GM21381 (cell line): ENCODE data around the gene LSM10.

ENCODE experiments used
- ATAC-seq: cut with Tn5 transposase; IDR thresholded peaks from one replicate; pipeline ENCODE4 v1.9.1; 2021; ENCODE audit warnings: mild to moderate bottlenecking, moderate library complexity; ENCODE audit not compliant: unreplicated experiment

The LSM10 gene

DNA sequence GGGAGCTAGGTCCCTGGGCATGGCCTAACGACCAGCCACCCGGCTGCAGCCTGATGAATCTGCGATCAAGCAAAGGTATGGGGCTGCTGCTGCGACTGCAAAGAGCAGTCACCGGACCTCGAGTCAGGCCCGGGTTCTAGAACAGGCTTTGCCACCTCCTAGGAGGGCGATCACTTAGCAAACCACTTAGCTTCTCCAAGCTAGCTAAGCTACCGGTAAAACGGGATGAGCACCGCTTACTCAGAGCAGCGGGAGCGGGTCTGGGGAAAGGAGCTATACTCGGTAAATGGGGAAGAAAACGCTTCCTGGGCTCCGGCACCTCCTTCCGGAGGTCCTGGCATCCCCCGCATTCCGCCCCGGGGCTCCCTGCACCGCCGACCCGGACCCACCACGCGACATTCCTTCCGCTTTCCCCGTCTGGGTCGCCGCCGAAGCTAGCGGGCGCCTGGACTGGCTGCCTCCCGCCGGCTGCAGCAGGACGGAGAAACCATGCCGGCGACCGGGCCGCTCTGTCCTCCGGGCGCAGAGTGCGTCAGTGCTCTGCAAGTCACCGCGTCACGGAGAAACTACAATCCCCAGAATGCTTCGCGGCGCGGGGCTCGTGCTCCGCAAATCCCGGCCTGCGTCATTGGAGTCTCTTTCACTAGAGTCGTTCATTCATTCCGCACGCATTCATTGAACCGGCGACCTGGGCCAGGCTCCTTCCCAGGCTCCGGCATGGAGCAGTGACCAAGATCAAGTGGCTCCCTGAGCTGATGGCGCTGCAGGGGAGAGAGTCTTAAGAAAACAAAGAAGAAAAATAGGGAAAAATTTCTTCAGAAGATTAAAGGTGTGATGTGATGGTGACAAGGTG lies at the start of gene LSM10:
TSS of gene LSM10 (minus strand) at position 531 of the 853 bp plus-strand sequence. CDS start 3,779 bp downstream, outside the sequence.
- ATAC-seq = peak; percentile 53

DNA sequence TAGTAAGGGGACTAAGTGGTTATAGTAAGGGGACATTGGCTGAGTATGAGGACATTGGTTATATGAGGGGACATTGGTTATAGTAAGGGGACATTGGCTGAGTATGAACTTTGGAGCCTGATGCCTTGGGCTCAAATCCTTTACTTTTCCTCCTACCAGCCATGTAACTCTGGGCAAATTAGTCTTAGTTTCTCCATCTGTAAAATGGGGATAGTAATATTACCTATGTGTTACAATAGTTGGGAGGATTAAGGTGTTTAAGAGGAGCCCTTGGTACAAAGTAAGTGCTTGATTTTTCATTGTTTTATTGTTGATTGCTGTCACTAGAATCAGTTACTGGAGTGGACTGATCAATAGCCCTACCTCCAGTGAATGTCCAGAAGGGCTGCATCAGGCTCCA lies 49.7 kb upstream of the LSM10 start:
- no peak for ATAC-seq

DNA sequence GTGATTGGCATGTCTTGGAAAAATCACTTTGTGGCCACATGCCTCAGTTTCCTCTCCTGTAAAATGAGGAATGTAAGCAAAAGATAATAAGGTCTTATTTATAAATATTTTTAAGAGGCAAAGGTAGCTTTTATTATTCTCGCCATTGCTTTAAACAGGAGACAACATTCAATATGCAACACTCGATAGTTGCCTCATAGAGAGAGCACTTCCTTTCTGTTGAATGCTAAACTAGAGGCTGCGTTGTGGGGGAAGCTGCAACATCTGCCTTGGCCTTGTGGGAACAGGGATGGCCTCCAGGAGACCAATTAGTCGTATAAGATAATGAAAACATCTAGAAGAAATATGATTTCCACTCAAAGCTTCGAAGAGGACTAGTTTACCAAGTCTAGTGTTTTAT lies 49.0 kb upstream of the LSM10 start:
- ATAC-seq = no peak

DNA sequence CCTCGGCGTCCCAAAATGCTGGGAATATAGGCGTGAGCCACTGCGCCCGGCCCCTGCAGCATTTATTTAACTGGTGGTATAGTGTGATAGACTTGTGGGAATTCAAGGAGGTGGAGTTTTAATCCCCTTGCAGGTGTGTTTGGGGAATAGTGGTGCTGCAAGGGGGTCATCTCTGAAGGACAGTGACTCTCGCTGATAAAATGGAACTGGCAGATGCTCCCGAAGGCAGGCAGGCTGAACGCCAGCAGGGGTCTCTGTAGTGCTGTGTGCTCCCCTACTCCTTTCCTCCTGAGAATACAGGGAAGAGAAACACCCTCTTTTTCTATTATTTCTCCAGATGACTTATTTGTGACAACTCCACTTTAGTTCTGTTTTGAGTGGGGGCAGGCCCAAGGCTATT lies 48.6 kb upstream of the LSM10 start:
- ATAC-seq = no peak

DNA sequence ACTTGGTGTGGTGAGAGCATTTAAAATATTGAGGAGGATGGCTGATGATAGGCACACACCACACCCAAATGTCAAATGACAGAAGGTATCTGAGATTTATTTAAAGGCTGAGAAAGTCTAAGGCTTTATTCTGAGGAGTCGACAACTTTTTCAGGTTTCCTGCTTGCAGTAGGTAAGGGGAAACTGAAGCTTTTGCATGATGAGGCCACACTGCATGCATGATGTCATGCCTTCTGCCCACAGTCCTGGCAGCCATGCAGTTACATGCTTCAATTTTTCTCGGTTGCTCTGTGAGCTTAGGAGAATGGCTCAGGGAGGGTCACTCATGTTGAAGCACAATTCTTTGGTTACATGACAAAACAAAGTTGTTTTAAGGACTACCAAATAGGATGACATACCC lies 45.6 kb upstream of the LSM10 start:
- ATAC-seq = no peak

DNA sequence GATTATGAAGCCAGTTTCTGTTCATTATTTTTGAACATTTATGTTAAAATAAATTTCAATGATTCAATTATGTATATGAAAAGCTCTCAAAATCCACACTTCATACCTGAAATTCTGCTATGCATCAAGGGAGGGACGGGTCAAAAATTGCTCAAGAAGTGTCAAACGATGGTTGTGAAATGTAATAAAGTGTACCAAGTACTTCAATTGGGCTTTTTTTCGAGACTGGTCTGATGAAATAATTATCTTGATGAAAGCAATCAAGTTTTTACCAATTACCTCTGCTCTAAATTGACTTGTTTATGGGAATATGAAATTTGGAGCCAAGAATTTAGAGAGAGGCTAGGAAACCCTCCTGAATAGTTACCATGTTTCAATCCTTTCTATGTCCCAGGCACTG lies 44.6 kb upstream of the LSM10 start:
- ATAC-seq = no peak

DNA sequence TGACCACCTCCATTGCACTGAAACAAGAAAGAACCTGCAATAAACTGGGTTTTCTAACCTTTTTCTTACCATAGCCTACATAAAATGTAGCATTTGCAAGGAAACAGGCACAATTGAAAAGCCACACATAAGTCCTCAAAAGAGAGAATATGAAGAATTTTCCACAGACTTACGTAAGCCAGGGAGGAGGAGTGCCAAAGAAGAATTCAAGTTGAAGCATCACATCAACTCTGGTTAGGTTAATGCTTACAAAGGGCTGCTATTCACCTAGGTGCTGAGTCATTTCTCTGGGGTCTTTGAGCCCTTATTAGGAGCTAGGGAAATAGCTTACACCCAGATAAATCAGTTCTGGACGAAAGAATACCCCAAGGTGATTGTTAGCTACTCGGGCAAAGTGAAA lies 42.9 kb upstream of the LSM10 start:
- ATAC-seq = no peak

DNA sequence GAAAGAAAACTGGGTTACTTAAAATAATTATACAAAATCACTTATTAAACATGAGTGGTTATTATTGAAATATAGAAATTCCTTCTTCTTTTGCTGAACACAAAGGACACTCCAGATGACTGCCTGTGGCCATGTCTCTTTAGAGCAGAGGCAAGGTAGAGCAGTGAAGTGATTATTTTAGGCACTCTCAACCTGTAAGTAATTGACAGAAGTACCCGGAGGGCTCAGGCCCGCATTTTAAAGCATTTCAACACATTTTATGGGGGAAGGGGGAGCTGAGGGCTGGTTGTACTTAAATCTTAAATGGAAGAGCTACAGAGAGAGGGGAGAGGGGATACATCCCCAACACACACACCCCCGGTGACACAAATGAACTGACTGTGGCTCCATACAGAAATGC lies 42.3 kb upstream of the LSM10 start:
- ATAC-seq = no peak

DNA sequence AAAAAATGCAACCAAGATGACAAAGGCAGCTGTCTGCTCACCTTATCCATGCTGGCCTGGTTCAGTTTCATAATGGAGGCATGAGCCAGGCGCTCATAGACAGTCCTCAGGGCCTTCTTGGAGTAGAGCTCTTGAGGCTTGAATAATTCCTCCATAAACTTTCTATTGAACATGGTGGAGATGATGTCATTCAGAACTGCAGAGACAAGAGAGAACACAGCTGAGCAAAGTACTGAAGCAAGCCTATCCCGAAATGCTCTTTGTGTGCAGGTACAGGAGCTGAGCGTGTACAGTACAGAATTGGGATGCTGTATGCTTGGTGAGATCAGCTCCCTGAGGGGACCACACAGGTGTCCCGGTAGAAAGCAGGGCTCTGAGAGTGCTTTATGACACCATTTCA lies 41.0 kb upstream of the LSM10 start:
- ATAC-seq = no peak

DNA sequence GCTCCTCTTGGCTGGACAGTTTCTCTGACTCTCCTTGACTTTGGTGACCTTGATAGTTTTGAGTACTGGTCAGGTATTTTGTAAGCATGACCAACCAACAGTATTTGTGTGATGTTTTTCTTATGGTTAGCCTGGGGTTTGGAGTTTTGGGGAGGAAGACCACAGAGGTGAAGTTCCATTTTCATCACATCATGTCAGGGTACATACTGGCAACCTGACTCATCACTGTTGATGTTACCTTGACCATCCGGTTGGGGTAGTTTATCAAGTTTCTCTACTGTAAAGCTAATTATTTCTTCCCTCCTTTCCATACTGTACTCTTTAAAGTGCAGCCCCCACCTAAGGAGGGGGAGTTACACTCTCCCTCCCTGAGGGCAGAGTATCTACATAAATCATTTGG lies 39.1 kb upstream of the LSM10 start:
- no peak for ATAC-seq

DNA sequence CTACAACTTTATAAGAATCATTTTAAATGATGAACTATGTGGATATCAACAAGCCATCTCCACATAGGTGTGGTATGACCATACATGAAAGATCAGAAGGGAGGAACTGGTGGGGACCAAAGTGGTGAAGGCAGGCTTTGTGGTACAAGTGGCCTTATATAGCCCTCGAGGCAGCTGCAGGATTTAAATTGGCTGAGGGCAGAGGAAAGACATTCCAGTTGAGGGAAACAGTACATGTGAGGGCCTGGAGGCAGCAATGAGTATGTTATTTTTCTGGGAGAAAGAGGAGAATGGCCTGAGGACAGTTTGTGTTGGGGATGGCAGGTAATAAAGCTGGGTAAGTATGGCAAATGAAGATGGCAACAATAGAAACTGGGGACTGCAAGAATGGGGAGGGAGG lies 35.4 kb upstream of the LSM10 start:
- no peak for ATAC-seq

DNA sequence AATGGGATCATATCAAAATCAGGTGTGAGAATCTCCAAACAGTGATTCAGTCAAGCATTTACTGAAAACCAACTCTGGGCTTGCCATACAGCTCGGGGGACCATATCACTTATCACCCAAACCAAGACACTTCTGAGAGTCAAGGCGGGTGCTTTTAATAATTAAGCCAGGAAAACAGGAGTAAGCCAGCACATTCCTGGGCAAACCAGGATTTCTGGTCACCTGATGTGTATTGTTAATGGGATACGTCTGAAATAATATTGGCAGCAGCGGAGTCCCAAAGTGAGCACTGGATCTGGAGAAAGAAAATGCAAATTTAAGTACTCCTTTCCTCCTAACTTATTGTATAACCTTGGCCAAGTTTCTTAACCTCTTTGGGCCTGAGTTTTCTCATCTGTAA lies 34.9 kb upstream of the LSM10 start:
- no peak for ATAC-seq

DNA sequence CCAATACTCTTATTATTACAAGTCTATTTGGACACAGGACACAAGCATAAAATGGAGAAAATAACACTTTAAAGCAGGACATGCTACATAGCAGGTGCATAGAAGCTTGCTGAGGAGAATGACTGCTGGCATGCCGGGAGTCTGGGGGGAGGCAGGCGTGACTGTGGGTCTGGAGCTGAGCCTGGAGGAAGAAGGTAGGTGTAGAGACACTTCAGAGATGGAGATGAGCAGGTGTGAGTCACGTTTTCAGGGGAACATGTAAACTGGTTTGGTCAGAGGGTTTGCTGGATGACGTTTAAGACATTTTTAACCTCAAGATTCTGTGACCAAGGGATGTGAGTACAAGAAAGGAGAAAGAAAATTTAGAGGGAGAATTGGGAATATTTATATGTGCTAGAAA lies 28.1 kb upstream of the LSM10 start:
- no peak for ATAC-seq

DNA sequence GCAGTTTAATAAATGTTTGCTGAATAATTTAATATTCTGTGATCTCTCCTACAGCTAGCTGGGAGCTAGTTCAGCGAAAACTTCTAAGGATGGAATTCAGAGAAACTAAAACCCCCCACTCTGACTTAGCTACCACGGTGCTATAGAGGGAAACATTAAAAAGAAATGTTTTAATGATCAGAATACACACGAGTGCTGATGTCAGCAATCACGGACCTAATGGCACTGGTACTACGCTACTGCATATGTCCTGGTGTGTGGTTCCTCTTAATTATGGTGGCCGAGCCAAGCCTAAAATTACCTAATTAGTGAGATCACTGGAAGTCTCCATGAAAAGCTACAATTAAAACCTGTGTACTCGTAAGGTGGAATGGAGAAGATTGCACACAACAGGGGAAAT lies 23.9 kb upstream of the LSM10 start:
- ATAC-seq = no peak

DNA sequence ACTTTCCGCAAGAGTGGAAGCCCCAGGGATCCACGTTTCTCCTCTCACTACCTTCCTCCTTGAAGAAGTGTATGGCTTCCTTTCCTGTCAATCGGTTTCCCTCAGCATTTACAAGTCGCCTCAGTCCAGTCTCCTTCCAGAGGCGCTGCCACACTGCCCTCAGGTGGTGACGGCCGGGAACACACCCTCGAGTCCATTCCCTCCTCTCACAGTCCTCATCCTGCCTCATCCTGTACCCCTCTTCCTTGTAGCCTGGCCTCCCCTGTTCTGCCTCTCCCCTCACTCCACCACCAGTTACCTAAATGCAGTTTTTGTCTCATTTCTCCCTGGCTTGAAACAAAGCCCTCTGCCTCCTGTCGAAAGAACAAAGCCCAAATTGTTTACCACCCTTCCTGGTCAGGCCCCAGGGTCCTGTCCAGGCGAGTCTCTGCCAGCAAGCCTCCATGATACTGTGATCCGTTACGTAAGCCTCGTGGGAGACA lies 23.2 kb upstream of the LSM10 start:
- ATAC-seq = no peak

DNA sequence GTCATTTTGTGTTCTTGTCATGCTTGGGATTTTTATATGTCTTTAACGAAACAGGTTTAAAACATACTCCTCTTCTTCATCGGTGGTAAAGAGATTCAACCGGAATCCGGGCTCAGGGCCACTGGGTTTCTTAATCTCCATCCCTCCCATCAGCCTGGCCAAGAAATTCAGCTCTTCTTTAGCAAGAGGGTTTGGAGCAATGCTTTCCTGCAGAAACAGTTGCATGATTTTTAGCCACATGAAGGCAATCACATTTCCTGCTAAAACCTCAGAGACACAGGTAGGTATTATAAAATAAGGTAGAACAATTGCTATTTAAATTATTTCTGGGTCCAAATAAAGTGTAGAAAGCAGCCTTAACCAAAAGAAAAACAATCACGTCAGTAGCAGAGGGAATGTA lies 22.7 kb upstream of the LSM10 start:
- no peak for ATAC-seq

DNA sequence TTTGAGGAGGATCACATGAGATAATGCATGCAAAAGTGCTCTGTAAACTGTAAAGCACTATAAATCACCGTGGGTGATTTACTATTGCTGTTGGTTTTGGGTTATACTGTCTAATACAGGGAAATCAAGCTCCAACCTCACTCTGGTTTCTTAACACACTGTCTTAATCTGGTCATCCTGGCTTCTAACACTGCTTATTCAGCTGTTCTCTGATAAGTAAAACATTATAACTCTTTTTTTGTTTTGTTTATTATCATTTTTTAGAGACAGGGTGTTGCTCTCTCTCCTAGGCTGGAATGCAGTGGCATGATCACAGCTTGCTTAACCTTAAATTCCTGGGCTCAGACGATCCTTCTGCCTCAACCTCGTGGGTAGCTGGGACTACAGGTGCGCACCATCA lies 21.9 kb upstream of the LSM10 start:
- no peak for ATAC-seq

DNA sequence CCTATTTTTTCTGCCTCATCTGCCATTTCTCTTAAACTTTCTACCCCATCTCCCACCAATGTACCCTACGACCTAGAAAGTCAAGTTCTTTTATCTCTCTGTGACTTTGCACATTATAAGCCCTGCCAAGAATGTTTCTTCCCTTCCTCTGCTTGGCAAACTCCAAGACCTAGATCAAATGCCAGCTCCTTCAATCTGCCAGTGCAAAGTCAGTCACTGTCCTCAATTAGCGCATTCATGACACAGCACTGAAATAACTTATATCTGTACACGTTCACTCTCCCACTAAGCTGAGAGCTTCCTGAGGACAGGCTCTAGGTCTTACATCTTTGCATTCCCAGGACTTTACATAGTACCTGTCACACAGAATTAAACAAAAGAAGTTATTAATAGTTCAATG lies 21.4 kb upstream of the LSM10 start:
- ATAC-seq = no peak

DNA sequence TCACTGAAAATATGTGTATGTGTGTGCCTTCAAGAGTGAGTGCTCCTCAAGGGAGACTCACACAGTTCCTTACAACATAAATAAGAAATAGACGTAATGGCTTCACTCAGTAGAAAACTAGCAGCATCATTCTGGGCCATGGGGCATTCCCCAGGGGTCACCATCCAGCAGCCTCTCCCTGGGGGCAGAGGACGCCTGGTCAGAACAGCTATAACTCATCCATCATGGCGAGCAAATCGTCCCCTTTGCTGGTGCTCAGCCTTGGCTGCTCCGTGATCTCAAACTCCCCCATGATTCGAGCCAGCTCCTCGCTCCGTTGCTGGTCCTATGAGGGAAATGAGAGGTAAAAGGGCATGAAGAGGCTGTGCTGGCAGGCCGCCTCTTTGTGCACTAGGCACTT lies 20.2 kb upstream of the LSM10 start:
- ATAC-seq = no peak

DNA sequence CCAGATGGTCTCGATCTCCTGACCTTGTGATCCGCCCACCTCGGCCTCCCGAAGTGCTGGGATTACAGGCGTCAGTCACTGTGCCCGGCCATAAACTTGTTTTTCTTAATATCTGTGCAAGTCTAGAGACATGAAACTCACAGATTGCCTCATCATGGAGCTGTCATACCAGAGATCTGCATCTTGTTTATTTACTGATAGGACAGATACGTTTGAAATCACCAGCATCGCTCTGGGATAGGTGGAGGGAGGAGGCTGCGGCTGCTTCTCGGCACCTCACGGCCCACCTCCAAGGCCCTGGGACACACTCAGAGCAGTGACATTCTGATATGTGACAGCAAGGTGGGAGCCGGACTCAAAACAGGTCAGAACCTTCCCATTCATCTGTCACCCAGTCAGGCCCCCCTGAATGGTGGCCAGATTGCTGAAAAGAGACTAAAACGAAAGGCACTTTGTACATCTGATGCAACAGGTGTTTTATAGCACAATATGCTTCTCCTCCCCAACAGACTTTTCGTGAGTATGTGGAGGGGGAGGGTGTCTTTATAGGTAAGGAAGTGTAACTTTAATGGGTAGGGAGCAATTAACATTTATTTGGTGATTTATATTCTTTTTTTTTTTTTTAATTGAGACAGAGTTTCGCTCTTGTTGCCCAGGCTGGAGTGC lies 18.1 kb upstream of the LSM10 start:
- no peak for ATAC-seq

DNA sequence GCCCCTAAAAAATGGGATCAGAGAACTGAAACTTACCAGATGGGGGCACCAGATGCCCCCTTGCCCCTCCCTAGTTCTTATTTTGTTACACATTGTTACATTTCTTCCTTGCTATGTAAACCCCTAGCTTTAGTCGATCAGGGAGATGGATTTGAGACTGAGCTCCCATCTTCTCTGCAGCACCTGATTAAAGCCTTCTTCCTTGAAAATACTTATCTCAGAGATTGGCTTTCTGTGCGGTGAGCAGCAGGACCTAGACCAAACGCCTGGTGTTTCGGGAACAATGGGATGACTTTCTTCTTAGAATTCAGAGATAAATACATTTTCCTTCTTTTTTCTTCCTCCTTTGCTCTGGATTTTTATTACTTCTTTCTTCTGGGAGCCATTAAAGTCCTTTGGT lies 16.7 kb upstream of the LSM10 start:
- ATAC-seq = no peak
